Measurements from ENCODE around the gene PARP2.
"Not testable (repeated sequence)": the region's sequence is repeated elsewhere in the genome, so short reads cannot be mapped to it uniquely, and the experiment has no call there.

The PARP2 gene

GRCh38 chr14:20347747-20348146 lies 4.3 kb downstream of the PARP2 start:
- DNase-seq (ENCODE audit: low read depth): no peak

GRCh38 chr14:20350282-20350681 lies 6.8 kb downstream of the PARP2 start:
- DNase-seq (ENCODE audit: low read depth): no peak

DNA sequence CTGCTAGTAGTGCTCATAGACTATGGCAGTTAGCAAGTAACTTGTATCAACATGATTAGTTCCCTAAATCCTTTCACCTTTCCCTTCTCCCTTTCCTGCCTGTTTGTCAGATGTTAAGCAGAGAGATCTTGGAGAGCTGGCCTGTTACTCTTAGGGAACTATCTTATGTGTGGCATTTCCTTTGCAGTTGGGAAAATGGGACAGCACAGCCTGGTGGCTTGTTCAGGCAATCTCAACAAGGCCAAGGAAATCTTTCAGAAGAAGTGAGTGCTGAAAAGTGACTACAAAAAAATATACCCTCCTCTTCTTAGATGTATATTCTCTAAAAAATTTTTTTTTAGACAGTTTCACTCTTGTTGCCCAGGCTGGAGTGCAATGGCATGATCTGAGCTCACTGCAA lies 7.4 kb downstream of the PARP2 start:
- no peak for DNase-seq (ENCODE audit: low read depth)

DNA sequence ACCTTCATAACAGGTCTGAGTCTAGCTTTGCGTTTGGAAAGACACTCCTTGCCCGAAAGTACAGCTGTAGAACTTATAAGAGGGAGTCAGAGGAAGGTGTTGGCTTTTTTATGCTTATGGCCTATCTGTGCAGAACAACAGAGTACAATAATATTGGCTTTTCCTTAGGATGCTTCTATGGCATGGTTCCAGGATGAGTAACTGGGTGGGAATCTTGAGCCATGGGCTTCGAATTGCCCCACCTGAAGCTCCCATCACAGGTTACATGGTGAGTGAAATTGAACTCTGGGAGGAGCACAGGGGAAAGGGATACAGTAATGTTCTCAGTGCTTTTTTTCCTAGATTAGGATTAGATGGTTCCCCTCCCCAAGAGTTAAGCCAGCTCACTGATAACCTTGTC lies 13.0 kb downstream of the PARP2 start:
- no peak for DNase-seq (ENCODE audit: low read depth)

DNA sequence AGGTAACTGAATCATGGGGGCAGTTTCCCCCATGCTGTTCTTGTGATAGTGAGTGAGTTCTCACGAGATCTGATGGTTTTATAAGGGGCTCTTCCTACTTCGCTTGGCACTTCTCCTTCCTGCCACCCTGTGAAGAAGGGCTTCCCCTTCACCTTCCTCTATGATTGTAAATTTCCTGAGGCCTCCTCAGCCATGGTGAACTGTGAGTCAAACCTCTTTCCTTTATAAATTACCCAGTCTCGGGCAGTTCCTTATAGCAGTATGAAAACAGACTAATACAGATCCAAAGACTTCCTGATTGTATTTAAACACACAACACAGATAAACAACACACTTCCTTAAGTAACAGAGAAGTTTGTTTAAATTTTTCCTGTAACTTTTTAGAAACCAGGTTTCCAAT lies 15.0 kb downstream of the PARP2 start:
- DNase-seq (ENCODE audit: low read depth): not testable (repeated sequence)

DNA sequence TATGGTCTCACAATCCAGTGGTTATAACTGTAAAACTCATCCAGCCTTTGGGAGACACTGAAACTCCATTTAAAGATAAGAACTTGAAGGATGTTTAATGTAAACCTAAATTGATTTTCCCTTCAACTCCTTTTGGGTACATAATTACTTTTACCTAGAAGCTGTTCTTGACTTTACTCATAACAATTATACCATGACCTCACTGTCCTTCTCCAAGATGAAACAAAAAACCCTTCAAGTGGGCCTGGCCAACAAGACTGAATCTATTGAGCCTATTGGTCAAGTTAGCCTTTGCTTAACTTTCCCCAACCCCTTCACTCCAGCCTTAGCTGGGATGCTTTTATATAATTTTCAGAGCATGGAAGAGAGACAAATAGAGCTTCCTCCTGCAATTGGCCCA lies 22.5 kb downstream of the PARP2 start:
- no peak for DNase-seq (ENCODE audit: low read depth)

DNA sequence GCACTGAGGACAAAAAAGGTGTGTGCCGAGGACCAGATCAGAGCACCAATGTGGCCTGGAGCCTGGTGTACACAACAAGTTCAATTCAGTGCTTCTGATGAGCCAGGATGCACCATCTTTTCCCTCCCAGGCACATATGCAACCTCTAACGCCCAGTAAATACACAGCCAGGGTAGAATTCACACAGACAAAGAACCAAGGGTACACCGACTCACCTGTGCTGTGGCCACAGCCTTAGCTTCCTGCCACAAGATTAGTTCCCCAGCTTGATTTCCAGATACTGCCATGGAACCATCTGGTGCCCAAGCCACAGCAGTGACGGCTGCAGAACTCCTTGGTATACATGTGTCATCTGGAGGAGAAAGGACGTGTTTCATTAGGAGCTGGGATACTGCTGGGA lies 29.4 kb downstream of the PARP2 start:
- no peak for DNase-seq (ENCODE audit: low read depth)

DNA sequence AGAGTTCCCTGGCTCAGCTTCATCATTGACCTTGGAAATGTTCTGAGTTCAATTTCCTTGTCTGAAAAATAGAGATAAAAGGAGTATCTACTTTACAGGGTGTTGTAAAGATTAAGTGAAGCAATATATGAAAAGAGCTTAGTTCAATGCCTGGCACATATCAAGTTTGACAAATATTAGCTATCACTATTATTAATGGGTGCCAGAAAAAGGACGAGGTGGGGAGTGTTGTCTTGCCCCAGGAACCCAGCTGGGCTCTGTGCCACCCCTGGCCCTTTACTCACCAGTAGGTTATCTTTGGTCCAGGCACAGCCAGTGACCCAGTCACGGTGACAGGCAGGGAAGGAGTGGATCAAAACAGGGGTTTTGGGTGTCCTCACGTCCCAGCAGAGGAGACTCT lies 32.0 kb downstream of the PARP2 start:
- no peak for DNase-seq (ENCODE audit: low read depth)

- DNase-seq (ENCODE audit: low read depth): no peak
Observed at GRCh38 chr14:20376071-20376588, 32.7 kb downstream of the PARP2 start.

DNA sequence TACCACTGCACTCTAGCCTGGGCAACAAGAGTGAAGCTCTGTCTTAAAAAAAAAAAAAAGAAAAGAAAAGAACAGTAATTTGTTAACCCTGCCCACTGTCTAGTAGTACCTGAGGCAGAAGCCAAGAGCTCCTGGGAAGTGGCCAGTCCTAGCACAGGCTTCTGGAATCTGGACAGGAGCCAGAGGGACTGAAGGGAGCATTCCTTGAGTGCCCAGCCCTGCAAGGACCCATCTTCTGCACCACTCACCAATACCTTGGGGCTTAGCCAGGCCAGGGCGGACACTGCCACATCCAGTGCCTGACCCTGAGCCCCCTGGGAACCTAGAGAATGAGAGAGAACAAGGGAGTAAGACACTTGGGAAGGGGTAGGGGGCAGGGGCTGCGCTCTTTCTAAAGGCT lies 33.7 kb downstream of the PARP2 start:
- DNase-seq (ENCODE audit: low read depth): no peak

DNA sequence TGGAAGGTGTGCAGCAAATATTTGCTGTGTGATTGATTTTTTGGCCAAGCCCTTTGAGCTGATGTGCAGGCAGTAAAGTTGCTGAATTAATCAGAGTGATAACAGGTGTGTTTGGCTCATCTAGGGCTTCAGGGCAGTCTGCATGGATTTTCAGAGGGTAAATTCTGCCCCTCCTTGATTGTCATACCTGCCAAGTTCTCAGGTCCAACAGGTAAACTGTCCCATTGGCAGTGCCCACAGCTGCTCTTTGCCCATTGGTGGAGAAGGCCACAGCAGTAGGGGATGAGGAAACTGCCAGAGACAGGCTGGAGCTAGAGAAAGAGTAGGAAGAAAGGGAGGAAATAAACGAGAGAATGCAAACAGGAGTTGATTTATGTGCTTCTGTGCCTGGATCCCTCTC lies 36.3 kb downstream of the PARP2 start:
- DNase-seq (ENCODE audit: low read depth): no peak

DNA sequence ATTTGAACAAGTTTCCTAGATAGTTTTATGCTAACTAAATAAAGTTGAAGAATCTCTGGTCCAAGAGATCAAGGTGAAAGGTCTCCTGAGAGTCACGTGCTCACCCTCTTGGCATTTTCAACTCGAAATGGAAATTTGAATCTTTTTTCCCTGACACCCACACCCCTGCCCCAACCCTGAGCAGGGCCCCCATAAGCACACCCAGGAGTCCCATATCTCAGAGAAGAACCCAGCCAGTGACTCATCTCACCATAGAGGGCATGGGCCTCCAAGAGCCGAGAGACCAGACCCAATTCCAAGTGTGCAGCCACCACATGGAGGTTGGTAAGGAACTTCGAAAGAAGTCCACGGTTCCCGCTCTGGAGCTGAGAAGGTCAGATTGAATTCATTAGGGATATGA lies 37.2 kb downstream of the PARP2 start:
- no peak for DNase-seq (ENCODE audit: low read depth)

GRCh38 chr14:20381341-20381740 lies 37.9 kb downstream of the PARP2 start:
- DNase-seq (ENCODE audit: low read depth): no peak

DNA sequence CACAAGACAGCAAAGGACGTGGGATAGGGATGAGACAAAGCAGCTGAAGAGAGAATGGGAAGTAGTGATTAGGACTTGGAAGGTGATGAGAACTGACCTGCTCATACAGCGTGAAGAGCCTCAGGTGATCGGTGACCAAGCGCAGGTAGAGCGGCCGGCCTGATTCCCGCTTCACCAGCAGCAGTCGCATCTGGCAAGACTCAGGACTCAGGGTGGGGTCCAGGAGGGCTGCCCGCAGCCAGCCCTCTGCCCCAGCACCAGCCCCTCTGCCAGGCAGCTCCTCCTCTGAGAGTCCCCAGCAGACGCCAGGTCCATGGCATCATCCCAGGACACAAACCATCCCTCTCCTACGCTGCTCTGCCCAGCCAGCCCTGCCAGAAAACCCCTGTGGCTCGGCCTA lies 39.1 kb downstream of the PARP2 start:
- DNase-seq (ENCODE audit: low read depth): no peak

- DNase-seq (ENCODE audit: low read depth): no peak
Observed at GRCh38 chr14:20383032-20383431, 39.6 kb downstream of the PARP2 start.

- DNase-seq (ENCODE audit: low read depth): no peak
Observed at GRCh38 chr14:20383636-20384035, 40.2 kb downstream of the PARP2 start.

GRCh38 chr14:20384321-20384720 lies 40.9 kb downstream of the PARP2 start:
- no peak for DNase-seq (ENCODE audit: low read depth)

- no peak for DNase-seq (ENCODE audit: low read depth)
Observed at GRCh38 chr14:20384886-20385285, 41.5 kb downstream of the PARP2 start.

DNA sequence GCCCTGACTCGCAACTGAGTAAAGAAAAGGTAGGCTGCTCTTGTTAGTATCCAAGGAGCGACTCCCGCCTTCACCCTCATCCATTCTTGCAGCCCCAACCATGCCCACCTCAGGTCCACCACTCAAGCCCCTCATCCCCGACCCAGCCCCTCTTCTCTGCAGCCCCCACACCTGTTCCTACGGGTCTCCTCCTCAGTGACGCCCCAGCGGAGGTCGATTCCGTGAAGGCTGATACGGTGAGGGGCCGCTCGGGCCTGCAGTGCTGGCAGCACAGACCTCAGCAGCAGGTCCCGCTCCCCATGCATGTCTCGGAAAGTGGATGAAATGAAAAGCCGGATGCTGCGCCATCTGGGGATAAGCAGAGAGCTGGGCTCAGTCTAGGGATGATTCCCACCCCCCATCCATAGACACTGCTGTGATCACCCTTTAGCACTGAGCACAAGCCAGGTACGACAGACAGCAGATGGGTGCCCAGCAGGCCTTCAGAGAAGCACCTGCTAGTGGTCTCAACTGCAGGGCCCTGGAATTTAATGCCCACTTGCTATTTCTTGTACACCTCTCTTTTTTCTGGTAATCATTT lies 42.9 kb downstream of the PARP2 start:
- no peak for DNase-seq (ENCODE audit: low read depth)

DNA sequence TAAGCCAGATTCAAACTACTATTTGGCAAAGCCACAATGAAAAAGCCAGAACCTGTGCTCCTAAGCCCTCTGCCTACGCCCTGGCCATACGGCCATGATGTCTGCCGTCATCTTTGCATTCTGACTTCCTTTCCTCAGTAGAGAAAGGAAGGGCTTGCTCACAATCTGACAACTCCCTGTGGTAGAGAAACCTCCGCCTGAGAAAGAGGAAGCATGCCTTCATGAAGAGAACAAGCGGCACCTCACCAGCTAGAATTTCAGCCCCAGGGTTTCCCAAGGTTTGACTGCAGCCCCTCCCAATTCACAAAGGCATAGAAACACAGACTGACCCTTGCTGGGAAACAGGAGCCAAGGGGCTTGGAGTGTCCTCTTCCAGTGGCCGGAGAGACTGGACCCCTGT lies 44.1 kb downstream of the PARP2 start:
- no peak for DNase-seq (ENCODE audit: low read depth)

DNA sequence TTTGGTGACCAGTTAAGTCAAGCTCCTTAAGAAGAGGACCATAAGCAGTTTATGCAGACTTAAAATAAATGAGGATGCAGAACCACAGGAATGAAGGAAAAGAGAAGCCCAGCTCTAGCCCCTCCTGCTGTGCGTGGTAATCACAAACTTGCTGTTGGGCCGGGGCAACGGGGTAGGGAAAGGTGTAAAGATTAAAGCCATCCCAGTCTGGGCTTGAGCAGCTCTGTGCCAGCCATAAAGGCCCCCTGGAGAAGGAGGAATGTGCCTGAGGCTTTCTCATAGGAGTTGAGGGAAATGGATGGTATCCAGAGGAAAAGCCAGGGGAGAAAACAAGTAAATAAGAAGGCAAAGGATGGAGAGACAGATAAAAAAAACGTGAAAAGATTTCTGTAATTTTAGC lies 44.7 kb downstream of the PARP2 start:
- no peak for DNase-seq (ENCODE audit: low read depth)

- DNase-seq (ENCODE audit: low read depth): no peak
Observed at GRCh38 chr14:20391505-20391904, 48.1 kb downstream of the PARP2 start.

DNA sequence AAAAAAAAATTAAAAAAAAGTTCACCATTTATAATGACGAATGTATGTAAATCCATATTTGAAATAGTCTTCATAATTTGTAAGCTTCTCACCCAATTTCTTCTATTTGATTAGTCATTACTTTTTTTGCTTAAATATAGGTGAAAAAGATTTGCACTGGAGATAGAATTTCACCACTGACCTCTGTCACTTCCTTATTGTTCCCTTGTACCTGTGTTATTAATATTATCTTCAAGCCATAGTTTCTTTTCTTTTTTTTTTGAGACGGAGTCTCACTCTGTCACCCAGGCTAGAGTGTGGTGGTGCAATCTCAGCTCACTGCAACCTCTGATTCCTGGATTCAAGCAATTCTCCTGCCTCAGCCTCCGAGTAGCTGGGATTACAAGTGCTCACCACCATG lies 54.1 kb downstream of the PARP2 start:
- DNase-seq (ENCODE audit: low read depth): no peak

DNA sequence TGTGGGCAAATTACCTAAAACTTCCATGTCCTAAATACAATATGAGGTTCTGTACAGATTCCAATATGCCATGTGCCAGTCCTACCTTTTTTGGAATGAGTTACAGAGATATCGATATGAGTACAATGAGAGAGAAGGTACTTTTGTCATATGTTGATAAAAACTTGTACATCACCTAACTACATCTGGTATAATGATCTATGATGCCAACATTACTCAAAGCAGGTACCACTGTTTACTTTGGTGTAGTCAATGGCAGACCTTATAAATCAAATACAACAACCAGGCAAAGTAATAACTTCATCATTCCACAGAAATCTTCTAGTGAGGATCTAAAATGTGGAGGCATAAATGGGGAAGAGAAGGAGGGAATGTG lies 57.1 kb downstream of the PARP2 start:
- no peak for DNase-seq (ENCODE audit: low read depth)

All from activated gamma-delta T cell treated with anti-CD3 and anti-CD28 coated beads, Interleukin-2, amount 50 U/mL, for 16 hours (primary cell).